Measurements from ENCODE around the gene ASCC3. TPM values are rescaled to one million over a fixed set of nuclear protein-coding genes. Genes with fewer than 3 reads are reported as not detected.

ASCC3 gene
- 44.1 and 47.8 TPM in 2 replicates for total RNA-seq

DNA sequence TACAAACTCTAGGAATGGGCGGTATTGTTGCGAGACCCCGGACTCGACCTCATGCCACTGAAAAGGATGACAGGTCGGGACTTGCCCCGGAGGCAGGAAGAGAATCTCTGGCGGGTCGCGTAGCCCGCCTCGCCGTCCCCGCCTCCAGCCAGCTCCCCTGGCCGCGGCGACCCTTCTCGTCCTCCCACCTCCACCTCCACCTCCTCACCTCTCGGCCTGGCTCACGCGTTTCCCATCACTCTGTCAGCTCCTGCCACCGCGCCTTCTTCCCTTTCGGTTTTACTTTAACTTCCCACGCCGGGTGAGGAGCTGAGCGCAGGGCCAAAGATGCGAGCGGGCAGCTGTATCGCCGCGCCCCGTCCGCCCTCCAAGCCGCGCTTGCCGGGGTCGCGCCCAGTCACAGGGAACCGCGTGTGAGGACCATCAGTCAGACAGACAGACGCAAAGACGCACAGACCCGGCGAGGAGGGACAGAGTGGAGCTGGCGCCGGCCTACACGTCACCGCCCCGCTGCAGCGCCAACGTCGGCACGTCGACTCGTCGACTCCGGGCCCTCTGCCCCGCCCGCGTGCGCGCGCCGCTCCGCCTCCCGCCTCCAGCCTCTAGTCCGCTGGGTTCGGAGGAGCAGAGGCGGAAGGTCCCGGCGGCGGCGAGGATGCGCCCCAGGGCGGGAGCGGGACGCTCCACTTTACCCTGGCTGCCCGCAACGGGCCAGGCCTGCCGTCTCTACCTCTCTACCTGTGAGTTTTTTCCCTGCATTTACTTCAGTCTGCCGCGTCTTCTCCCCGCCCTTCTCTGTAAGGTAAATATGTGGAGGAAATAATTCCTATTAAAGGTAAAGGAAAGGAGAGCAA, at the start of gene ASCC3:
Gene ASCC3, minus strand, starts transcription at position 477 of the 854 bp plus-strand sequence. CDS start 13,332 bp downstream, outside the sequence.
- peak within 1 kb of the TSS; percentile 100 for H3K4me3 Mint-ChIP-seq
- POLR2A ChIA-PET, result interaction anchor here (1.0 to 1.7 kb wide), 3 partner anchors 151 to 1487 kb away, joined by 3 to 6 read pairs (median 3); partner anchors contain the start of gene COQ3
- ATAC-seq (ENCODE audit: low read depth) (peak; percentile 96), DNase-seq (peak; percentile 87)
- CTCF ChIA-PET, result interaction anchor here (1.0 kb wide), 1 partner anchor 12 kb away, joined by 3 read pairs; no protein-coding TSS in a partner anchor
- H3K36me3 Mint-ChIP-seq (ENCODE audit: low read depth), result peaks cover 8% of the 10 kb centered on the region
- H3K27ac Mint-ChIP-seq, result peak within 1 kb of the TSS; percentile 97
- TF ChIP-seq, protein P1, sequence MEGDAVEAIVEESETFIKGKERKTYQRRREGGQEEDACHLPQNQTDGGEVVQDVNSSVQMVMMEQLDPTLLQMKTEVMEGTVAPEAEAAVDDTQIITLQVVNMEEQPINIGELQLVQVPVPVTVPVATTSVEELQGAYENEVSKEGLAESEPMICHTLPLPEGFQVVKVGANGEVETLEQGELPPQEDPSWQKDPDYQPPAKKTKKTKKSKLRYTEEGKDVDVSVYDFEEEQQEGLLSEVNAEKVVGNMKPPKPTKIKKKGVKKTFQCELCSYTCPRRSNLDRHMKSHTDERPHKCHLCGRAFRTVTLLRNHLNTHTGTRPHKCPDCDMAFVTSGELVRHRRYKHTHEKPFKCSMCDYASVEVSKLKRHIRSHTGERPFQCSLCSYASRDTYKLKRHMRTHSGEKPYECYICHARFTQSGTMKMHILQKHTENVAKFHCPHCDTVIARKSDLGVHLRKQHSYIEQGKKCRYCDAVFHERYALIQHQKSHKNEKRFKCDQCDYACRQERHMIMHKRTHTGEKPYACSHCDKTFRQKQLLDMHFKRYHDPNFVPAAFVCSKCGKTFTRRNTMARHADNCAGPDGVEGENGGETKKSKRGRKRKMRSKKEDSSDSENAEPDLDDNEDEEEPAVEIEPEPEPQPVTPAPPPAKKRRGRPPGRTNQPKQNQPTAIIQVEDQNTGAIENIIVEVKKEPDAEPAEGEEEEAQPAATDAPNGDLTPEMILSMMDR (IDR thresholded peaks at IDR 0.05), result no peak
- intact Hi-C loops (cut with micrococcal nuclease), result loop anchor here (2.0 to 10.0 kb wide), 5 partner anchors 84 to 1936 kb away; partner anchors contain the start of genes FBXL4 and PNISR
- no peaks in the 10 kb centered on the region for H3K9me3 Mint-ChIP-seq
- H3K4me1 Mint-ChIP-seq, result peaks cover 34% of the 10 kb centered on the region
- H3K27me3 Mint-ChIP-seq, result no peaks in the 10 kb centered on the region

DNA sequence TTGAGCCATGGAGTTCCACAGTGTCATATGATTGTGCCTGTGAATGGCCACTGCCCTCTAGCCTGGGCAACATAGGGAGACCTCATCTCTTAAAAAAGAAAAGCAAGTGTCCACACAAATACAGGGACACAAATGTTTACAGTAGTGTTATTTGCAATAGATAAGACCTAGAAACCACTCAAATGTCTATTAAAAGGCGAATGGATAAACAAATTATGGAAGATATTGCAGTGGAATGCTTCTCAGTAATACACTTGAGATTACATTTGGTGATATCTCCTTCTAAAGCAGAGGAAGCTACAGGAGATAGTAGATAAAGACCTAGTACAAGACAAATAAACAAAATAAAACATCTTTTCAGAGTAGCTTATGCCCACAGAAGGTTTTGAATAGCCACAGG, 44.6 kb upstream of the ASCC3 start:
- ChIA-PET CTCF (no interaction called here), POLR2A (no interaction called here)
- Mint-ChIP-seq H3K27me3 (no peaks in the 10 kb centered on the region), H3K4me1 (no peaks in the 10 kb centered on the region), H3K9me3 (no peaks in the 10 kb centered on the region), H3K27ac (no peak overlapping the region), H3K4me3 (no peak overlapping the region), H3K36me3 (ENCODE audit: low read depth) (no peaks in the 10 kb centered on the region)
- ATAC-seq (ENCODE audit: low read depth) (no peak), DNase-seq (no peak)
- TF ChIP-seq, protein P1 (IDR thresholded peaks at IDR 0.05), result no peak
- intact Hi-C loops (cut with micrococcal nuclease), result no loop called here

GRCh38 chr6:100924534-100925227, 43.6 kb upstream of the ASCC3 start:
- Mint-ChIP-seq H3K4me3 (no peak overlapping the region), H3K27me3 (no peaks in the 10 kb centered on the region)
- POLR2A ChIA-PET, result no interaction called here

GRCh38 chr6:100923481-100924165, 42.5 kb upstream of the ASCC3 start:
- DNase-seq, result no peak
- CTCF ChIA-PET, result no interaction called here
- POLR2A ChIA-PET, result no interaction called here
- no peak overlapping the region for H3K4me3 Mint-ChIP-seq
- no peak overlapping the region for H3K27ac Mint-ChIP-seq
- TF ChIP-seq, protein P1 (IDR thresholded peaks at IDR 0.05), result no peak
- H3K4me1 Mint-ChIP-seq, result no peaks in the 10 kb centered on the region
- H3K36me3 Mint-ChIP-seq (ENCODE audit: low read depth), result no peaks in the 10 kb centered on the region
- H3K27me3 Mint-ChIP-seq, result no peaks in the 10 kb centered on the region
- ATAC-seq (ENCODE audit: low read depth), result no peak
- no peaks in the 10 kb centered on the region for H3K9me3 Mint-ChIP-seq
- intact Hi-C loops (cut with micrococcal nuclease), result no loop called here

More at GRCh38 chr6:100924534-100925227, 43.6 kb upstream of the ASCC3 start:
- Mint-ChIP-seq H3K4me1 (no peaks in the 10 kb centered on the region), H3K27ac (no peak overlapping the region), H3K9me3 (no peaks in the 10 kb centered on the region), H3K36me3 (ENCODE audit: low read depth) (no peaks in the 10 kb centered on the region)
- ATAC-seq (ENCODE audit: low read depth) (no peak), DNase-seq (no peak)
- TF ChIP-seq, protein P1 (IDR thresholded peaks at IDR 0.05), result no peak
- intact Hi-C loops (cut with micrococcal nuclease), result no loop called here
- CTCF ChIA-PET, result no interaction called here
